Neural cell (in vitro differentiated cells): ENCODE data around the gene FZD8. TPM values are rescaled to one million over a fixed set of nuclear protein-coding genes. Genes with fewer than 3 reads are reported as not detected.

ENCODE experiments used
- H2AFZ ChIP-seq: fragments of 200-600, 300-800 bp; sonication (generic), shearing (Covaris generic); 2 replicates; pipeline ENCODE4 v1.6.0; 2014; ENCODE audit warnings: low read depth, mild to moderate bottlenecking, antibody characterized with exemption, low read length, moderate library complexity
- H3F3A ChIP-seq: fragments of 200-600 bp; shearing (Covaris generic); 2 replicates; pipeline ENCODE4 v1.6.1; 2016; ENCODE audit warnings: mild to moderate bottlenecking, moderate library complexity, mixed read lengths, antibody characterized with exemption, low read length; ENCODE audit not compliant: insufficient read depth, poor library complexity, severe bottlenecking
- H3K27ac ChIP-seq: fragments of 200-600, 300-800 bp; sonication (generic), shearing (Covaris generic); 2 replicates; pipeline ENCODE4 v1.5.1; 2014; ENCODE audit warnings: mild to moderate bottlenecking, low read length, moderate library complexity
- H3K27me3 ChIP-seq: fragments of 300-800, 200-600 bp; sonication (generic), shearing (Covaris generic); 2 replicates; pipeline ENCODE4 v1.6.0; 2014; ENCODE audit warnings: mild to moderate bottlenecking, low read depth, low read length, moderate library complexity; ENCODE audit not compliant: insufficient read depth
- H3K36me3 ChIP-seq: fragments of 300-800, 200-600 bp; sonication (generic), shearing (Covaris generic); 2 replicates; pipeline ENCODE4 v1.5.1; 2014; ENCODE audit warnings: mild to moderate bottlenecking, antibody characterized with exemption, low read length, moderate library complexity; ENCODE audit not compliant: insufficient read depth
- H3K4me2 ChIP-seq: fragments of 300-800, 200-600 bp; sonication (generic), shearing (Covaris generic); 2 replicates; pipeline ENCODE4 v1.6.0; 2014; ENCODE audit warnings: mild to moderate bottlenecking, low read length
- H3K4me3 ChIP-seq: fragments of 300-800, 200-600 bp; sonication (generic), shearing (Covaris generic); 2 replicates; pipeline ENCODE4 v1.5.1; 2014; ENCODE audit warnings: mild to moderate bottlenecking, low read length, moderate library complexity
- H3K79me2 ChIP-seq: fragments of 200-600 bp; shearing (Covaris generic); replicated peaks from 2 replicates; pipeline ENCODE4 v1.6.0; 2014; ENCODE audit warnings: mild to moderate bottlenecking, low read length, moderate library complexity; ENCODE audit not compliant: insufficient read depth
- H3K9ac ChIP-seq: fragments of 300-800, 200-600 bp; sonication (generic), shearing (Covaris generic); 2 replicates; pipeline ENCODE4 v1.6.1; 2016; ENCODE audit warnings: mild to moderate bottlenecking, low read length, mixed read lengths
- H3K9me2 ChIP-seq: fragments of 200-600 bp; shearing (Covaris generic); 2 replicates; pipeline ENCODE4 v1.6.1; 2016; ENCODE audit warnings: mild to moderate bottlenecking, low read length, mixed read lengths; ENCODE audit not compliant: insufficient read depth
- H3K9me3 ChIP-seq: fragments of 200-600, 300-800 bp; sonication (generic), shearing (Covaris generic); 2 replicates; pipeline ENCODE4 v1.6.1; 2016; ENCODE audit warnings: mild to moderate bottlenecking, mixed run types, low read length, moderate library complexity, mixed read lengths
- H4K20me1 ChIP-seq: fragments of 200-600 bp; shearing (Covaris generic); 2 replicates; pipeline ENCODE4 v1.6.1; 2016; ENCODE audit warnings: mild to moderate bottlenecking, mixed run types; ENCODE audit not compliant: insufficient read depth
- CTCF ChIP-seq: fragments of 450-650 bp; IDR thresholded peaks from 2 replicates; pipeline ENCODE4 v1.5.1; 2014; ENCODE audit warnings: antibody characterized with exemption, mild to moderate bottlenecking, moderate library complexity; ENCODE audit not compliant: poor library complexity, severe bottlenecking
- EP300 ChIP-seq: fragments of 450-650 bp; conservative IDR thresholded peaks from 2 replicates; pipeline ENCODE4 v1.6.1; 2014; ENCODE audit warnings: antibody characterized with exemption, mild to moderate bottlenecking, moderate library complexity; ENCODE audit not compliant: poor library complexity, severe bottlenecking
- EZH2 ChIP-seq: fragments of 200-600, 300-800 bp; shearing (Covaris generic), sonication (generic); IDR thresholded peaks from 2 replicates; pipeline ENCODE4 v1.6.1; 2014; ENCODE audit warnings: antibody characterized with exemption, low read length, borderline replicate concordance, mild to moderate bottlenecking; ENCODE audit not compliant: insufficient read depth, poor library complexity, severe bottlenecking
- MXI1 ChIP-seq: fragments of 450-650 bp; conservative IDR thresholded peaks from 2 replicates; pipeline ENCODE4 v1.6.1; 2014; ENCODE audit warnings: antibody characterized with exemption, mild to moderate bottlenecking; ENCODE audit not compliant: poor library complexity, severe bottlenecking
- POLR2AphosphoS5 ChIP-seq: IDR thresholded peaks from 2 replicates; pipeline ENCODE4 v1.6.1; 2012
- RAD21 ChIP-seq: fragments of 450-650 bp; conservative IDR thresholded peaks from 2 replicates; pipeline ENCODE4 v1.6.1; 2014; ENCODE audit warnings: antibody characterized with exemption, mild to moderate bottlenecking, moderate library complexity
- REST ChIP-seq: IDR thresholded peaks from 2 replicates; pipeline ENCODE4 v1.6.1; 2012; ENCODE audit warnings: borderline replicate concordance
- SMC3 ChIP-seq: fragments of 450-650 bp; conservative IDR thresholded peaks from 2 replicates; pipeline ENCODE4 v1.6.1; 2014; ENCODE audit warnings: antibody characterized with exemption, mild to moderate bottlenecking, moderate library complexity; ENCODE audit not compliant: poor library complexity
- TAF1 ChIP-seq: IDR thresholded peaks from 2 replicates; pipeline ENCODE4 v1.6.1; 2012; ENCODE audit warnings: low read depth
- polyA plus RNA-seq: library from polyadenylated mRNA; depleted of rRNA; stranded (reverse); fragments of >200 nt; gene quantifications from 2 replicates; pipeline ENCODE4 v1.2.3, GENCODE V29; 2014

FZD8 gene
- polyA plus RNA-seq, 1 donor from 2014 or later, result 1.6 TPM

- no peaks in the 10 kb centered on the region for H3K9me2 ChIP-seq
- H4K20me1 ChIP-seq, result no peaks in the 10 kb centered on the region
- H2AFZ ChIP-seq, result no peak overlapping the region
- H3K79me2 ChIP-seq, result peaks cover 4% of the 10 kb centered on the region
- H3K27me3 ChIP-seq, result peaks cover 6% of the 10 kb centered on the region
- no peak overlapping the region for H3K27ac ChIP-seq
- TF ChIP-seq MXI1 (no peak), POLR2AphosphoS5 (no peak), SMC3 (no peak), CTCF (no peak), EP300 (no peak), REST (no peak), RAD21 (no peak), TAF1 (no peak), EZH2 (no peak)
- peak overlapping the region; percentile 37 for H3K4me3 ChIP-seq
- no peaks in the 10 kb centered on the region for H3K9me3 ChIP-seq
- no peak overlapping the region for H3K4me2 ChIP-seq
- H3F3A ChIP-seq, result peaks cover 6% of the 10 kb centered on the region
- no peaks in the 10 kb centered on the region for H3K36me3 ChIP-seq
- H3K9ac ChIP-seq, result no peak overlapping the region
Observed at GRCh38 chr10:35636956-35637355, 5.1 kb downstream of the FZD8 start.

- H3K4me2 ChIP-seq, result no peak overlapping the region
- no peaks in the 10 kb centered on the region for H3K79me2 ChIP-seq
- no peaks in the 10 kb centered on the region for H4K20me1 ChIP-seq
- peaks cover 6% of the 10 kb centered on the region for H3K27me3 ChIP-seq
- H2AFZ ChIP-seq, result no peak overlapping the region
- H3K9me2 ChIP-seq, result no peaks in the 10 kb centered on the region
- no peak overlapping the region for H3K4me3 ChIP-seq
- peaks cover 6% of the 10 kb centered on the region for H3F3A ChIP-seq
- TF ChIP-seq RAD21 (peak; percentile 97), REST (no peak), TAF1 (no peak), SMC3 (peak; percentile 99), MXI1 (no peak), EZH2 (no peak), POLR2AphosphoS5 (no peak), EP300 (no peak), CTCF (peak; percentile 95)
- no peak overlapping the region for H3K9ac ChIP-seq
- no peak overlapping the region for H3K27ac ChIP-seq
- no peaks in the 10 kb centered on the region for H3K9me3 ChIP-seq
- no peaks in the 10 kb centered on the region for H3K36me3 ChIP-seq
Observed at GRCh38 chr10:35635576-35635975, 6.5 kb downstream of the FZD8 start.
